GM21723 (cell line): ENCODE results near the gene ADGRD1.

Source experiments
- ATAC-seq: cut with Tn5 transposase; IDR thresholded peaks from one replicate; pipeline ENCODE4 v1.9.1; 2021; ENCODE audit warnings: mild to moderate bottlenecking, moderate library complexity; ENCODE audit not compliant: unreplicated experiment

ADGRD1 gene

GRCh38 chr12:131003716-131004045 lies 50.0 kb downstream of the ADGRD1 start:
- no peak for ATAC-seq

- no peak for ATAC-seq
Observed at GRCh38 chr12:131004166-131004565, 50.5 kb downstream of the ADGRD1 start.

GRCh38 chr12:131005161-131006035 lies 51.7 kb downstream of the ADGRD1 start:
- no peak for ATAC-seq

GRCh38 chr12:131006036-131006735 lies 52.5 kb downstream of the ADGRD1 start:
- ATAC-seq: no peak

- ATAC-seq: no peak
Observed at GRCh38 chr12:131007031-131007739, 53.5 kb downstream of the ADGRD1 start.

GRCh38 chr12:131007740-131008117 lies 54.0 kb downstream of the ADGRD1 start:
- ATAC-seq: no peak

- ATAC-seq: no peak
Observed at GRCh38 chr12:131008131-131008912, 54.6 kb downstream of the ADGRD1 start.

GRCh38 chr12:131008913-131009270 lies 55.2 kb downstream of the ADGRD1 start:
- no peak for ATAC-seq

GRCh38 chr12:131009595-131010395 lies 56.1 kb downstream of the ADGRD1 start:
- ATAC-seq: no peak

GRCh38 chr12:131010396-131011131 lies 56.9 kb downstream of the ADGRD1 start:
- no peak for ATAC-seq

GRCh38 chr12:131011165-131012079 lies 57.7 kb downstream of the ADGRD1 start:
- ATAC-seq: no peak

- ATAC-seq: no peak
Observed at GRCh38 chr12:131012279-131013069, 58.8 kb downstream of the ADGRD1 start.

- no peak for ATAC-seq
Observed at GRCh38 chr12:131013118-131013517, 59.4 kb downstream of the ADGRD1 start.

- no peak for ATAC-seq
Observed at GRCh38 chr12:131014343-131014742, 60.6 kb downstream of the ADGRD1 start.

GRCh38 chr12:131015581-131016337 lies 62.1 kb downstream of the ADGRD1 start:
- no peak for ATAC-seq

GRCh38 chr12:131017477-131017991 lies 63.8 kb downstream of the ADGRD1 start:
- ATAC-seq: no peak
